HL-60 (cell line): ENCODE data around the gene PCIF1.

Experiments
- CTCF ChIP-seq: IDR thresholded peaks from one replicate; pipeline ENCODE4 v1.5.1; 2011; ENCODE audit warnings: low read length, control low read depth, inconsistent platforms; ENCODE audit not compliant: insufficient read depth
- GABPA ChIP-seq: IDR thresholded peaks from 2 replicates; pipeline ENCODE4 v1.6.1; 2012; ENCODE audit warnings: low read depth
- POLR2AphosphoS5 ChIP-seq: IDR thresholded peaks from 2 replicates; pipeline ENCODE4 v1.6.1; 2012; ENCODE audit warnings: low read depth
- TF ChIP-seq, protein P1 (sequence below): IDR thresholded peaks from 2 replicates; pipeline ENCODE4 v1.6.1; 2012; ENCODE audit warnings: low read depth; ENCODE audit not compliant: insufficient replicate concordance

GRCh38 chr20:45947110-45947866, 12.8 kb downstream of the PCIF1 start:
- TF ChIP-seq CTCF (no peak), POLR2AphosphoS5 (no peak), GABPA (no peak)
- TF ChIP-seq, protein P1, sequence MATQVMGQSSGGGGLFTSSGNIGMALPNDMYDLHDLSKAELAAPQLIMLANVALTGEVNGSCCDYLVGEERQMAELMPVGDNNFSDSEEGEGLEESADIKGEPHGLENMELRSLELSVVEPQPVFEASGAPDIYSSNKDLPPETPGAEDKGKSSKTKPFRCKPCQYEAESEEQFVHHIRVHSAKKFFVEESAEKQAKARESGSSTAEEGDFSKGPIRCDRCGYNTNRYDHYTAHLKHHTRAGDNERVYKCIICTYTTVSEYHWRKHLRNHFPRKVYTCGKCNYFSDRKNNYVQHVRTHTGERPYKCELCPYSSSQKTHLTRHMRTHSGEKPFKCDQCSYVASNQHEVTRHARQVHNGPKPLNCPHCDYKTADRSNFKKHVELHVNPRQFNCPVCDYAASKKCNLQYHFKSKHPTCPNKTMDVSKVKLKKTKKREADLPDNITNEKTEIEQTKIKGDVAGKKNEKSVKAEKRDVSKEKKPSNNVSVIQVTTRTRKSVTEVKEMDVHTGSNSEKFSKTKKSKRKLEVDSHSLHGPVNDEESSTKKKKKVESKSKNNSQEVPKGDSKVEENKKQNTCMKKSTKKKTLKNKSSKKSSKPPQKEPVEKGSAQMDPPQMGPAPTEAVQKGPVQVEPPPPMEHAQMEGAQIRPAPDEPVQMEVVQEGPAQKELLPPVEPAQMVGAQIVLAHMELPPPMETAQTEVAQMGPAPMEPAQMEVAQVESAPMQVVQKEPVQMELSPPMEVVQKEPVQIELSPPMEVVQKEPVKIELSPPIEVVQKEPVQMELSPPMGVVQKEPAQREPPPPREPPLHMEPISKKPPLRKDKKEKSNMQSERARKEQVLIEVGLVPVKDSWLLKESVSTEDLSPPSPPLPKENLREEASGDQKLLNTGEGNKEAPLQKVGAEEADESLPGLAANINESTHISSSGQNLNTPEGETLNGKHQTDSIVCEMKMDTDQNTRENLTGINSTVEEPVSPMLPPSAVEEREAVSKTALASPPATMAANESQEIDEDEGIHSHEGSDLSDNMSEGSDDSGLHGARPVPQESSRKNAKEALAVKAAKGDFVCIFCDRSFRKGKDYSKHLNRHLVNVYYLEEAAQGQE = no peak
